Kidney (tissue), 14 donors: Measurements from ENCODE around the gene GPRC5A. TPM values are rescaled to one million over a fixed set of nuclear protein-coding genes. Genes with fewer than 3 reads are reported as not detected.

Experiments used
- DNase-seq, 5 donors: peaks; one replicate each; pipeline ENCODE4 v3.0.0-alpha.2; 2013 to 2020
- FAIRE-seq: peaks from 2 replicates; lab custom pipeline; 2012; peaks lifted over from hg19 to GRCh38; lab: Jason Lieb, UNC
- H3K27ac ChIP-seq, 2 donors: one replicate each; pipeline ENCODE4 v1.7.0; 2013; ENCODE audit warnings: low read depth in 2 of 2, low read length in 2 of 2, inconsistent platforms in 1 of 2
- H3K27me3 ChIP-seq: one replicate; pipeline ENCODE4 v1.7.1; 2013; ENCODE audit warnings: low read length, inconsistent platforms; ENCODE audit not compliant: control insufficient read depth, insufficient read depth
- H3K36me3 ChIP-seq, 3 donors: one replicate each; pipeline versions ENCODE4 v1.7.0 to v1.7.1; 2013; ENCODE audit warnings: low read length in 3 of 3, control low read depth in 1 of 3, inconsistent platforms in 1 of 3; ENCODE audit not compliant: insufficient read depth in 3 of 3, control insufficient read depth in 2 of 3
- H3K4me1 ChIP-seq, 3 donors: one replicate each; pipeline versions ENCODE4 v1.7.0 to v1.7.1; 2013; ENCODE audit warnings: low read length in 3 of 3, inconsistent platforms in 1 of 3, low read depth in 1 of 3; ENCODE audit not compliant: control insufficient read depth in 2 of 3, insufficient read depth in 2 of 3
- H3K4me3 ChIP-seq, 3 donors: one replicate each; pipeline versions ENCODE4 v1.7.0 to v1.8.1; 2013; ENCODE audit warnings: low read length in 3 of 3, control low read depth in 1 of 3, inconsistent platforms in 1 of 3
- H3K9ac ChIP-seq, 3 donors: one replicate each; pipeline versions ENCODE4 v1.7.0 to v1.7.1; 2013; ENCODE audit warnings: low read length in 3 of 3, control low read depth in 1 of 3, inconsistent platforms in 1 of 3
- H3K9me3 ChIP-seq, 3 donors: one replicate each; pipeline versions ENCODE4 v1.7.0 to v1.7.1; 2013; ENCODE audit warnings: low read length in 3 of 3, control low read depth in 1 of 3, inconsistent platforms in 1 of 3; ENCODE audit not compliant: control insufficient read depth in 2 of 3, insufficient read depth in 1 of 3
- CTCF ChIP-seq: IDR thresholded peaks from 3 replicates; pipeline ENCODE4 v1.5.1; 2012; ENCODE audit warnings: mild to moderate bottlenecking, moderate library complexity, borderline replicate concordance; ENCODE audit not compliant: insufficient read depth; ENCODE audit errors: extremely low read depth
- intact Hi-C: fragments of 100-400 bp; cut with DNase I; formaldehyde crosslinking; loops from one replicate; pipeline ENCODE4 v1.11.1; 2022
- polyA plus RNA-seq: library from polyadenylated mRNA; stranded (reverse); fragments of 350-450 nt; fragmentation: Illumina TruSeq; extraction: RNeasy Lipid Tissue Mini Kit (QIAGEN cat#74804); gene quantifications from one replicate; pipeline ENCODE4 v1.2.3, GENCODE V29; 2014; ENCODE audit warnings: low read depth, low replicate concordance; ENCODE audit not compliant: insufficient read depth
- total RNA-seq: library from RNA; stranded (reverse); fragmentation: NEBNext Ultra II Directional; extraction: Animal tissue kit (Norgen Biotek cat#: 25700); gene quantifications from one replicate; pipeline ENCODE4 v1.2.1, GENCODE V29; 2021
- donor health status: control.
- donor health status: control.
- donor health status: control.
- donor health status: control.
- donor health status: control.
- donor health status: DM: yes; HTN: yes; CAD: no.
- donor health status: Normal renal cell carcinoma (clear cell type).

GPRC5A gene
- total and polyA plus RNA-seq, 2 donors from 2014 or later, result 6.3 to 60.6 TPM

GRCh38 chr12:12916135-12916944 is 25.0 kb downstream of the GPRC5A start:
- H3K27me3 ChIP-seq, result no peaks in the 10 kb centered on the region
- peak; percentile 51 for FAIRE-seq
- no peaks in the 10 kb centered on the region for H3K36me3 ChIP-seq
- H3K9me3 ChIP-seq, result no peaks in the 10 kb centered on the region
- no peak overlapping the region for H3K9ac ChIP-seq
- H3K4me3 ChIP-seq, result peak overlapping the region in 1 of 3 donors; percentile 10
- intact Hi-C loops, result loop anchor here (5.0 to 10.0 kb wide), 2 partner anchors 68 to 296 kb away; no protein-coding TSS in a partner anchor
- peak; percentile 89 to 93 (median 92) for DNase-seq
- H3K4me1 ChIP-seq, result peaks cover 0 to 8% (median 0%) of the 10 kb centered on the region in 3 donors
- peak; percentile 99 for TF ChIP-seq CTCF
- H3K27ac ChIP-seq, result peak overlapping the region in 1 of 2 donors; percentile 15

- no peaks in the 10 kb centered on the region for H3K9me3 ChIP-seq
- H3K4me3 ChIP-seq, result no peak overlapping the region
- TF ChIP-seq CTCF, result no peak
- H3K27ac ChIP-seq, result no peak overlapping the region
- H3K9ac ChIP-seq, result no peak overlapping the region
- no peak for FAIRE-seq
- no peaks in the 10 kb centered on the region for H3K27me3 ChIP-seq
- no peaks in the 10 kb centered on the region for H3K36me3 ChIP-seq
- H3K4me1 ChIP-seq, result peaks cover 0 to 8% (median 0%) of the 10 kb centered on the region in 3 donors
- intact Hi-C loops, result loop anchor here (5.0 to 10.0 kb wide), 2 partner anchors 67 to 295 kb away; no protein-coding TSS in a partner anchor
- DNase-seq, result no peak
These were observed 26.2 kb downstream of the GPRC5A start for GRCh38 chr12:12917517-12917916.

GRCh38 chr12:12918781-12919389 is 27.5 kb downstream of the GPRC5A start:
- Histone ChIP-seq H3K27me3 (no peaks in the 10 kb centered on the region), H3K36me3 (no peaks in the 10 kb centered on the region), H3K4me3 (no peak overlapping the region), H3K4me1 (peaks cover 0 to 8% (median 0%) of the 10 kb centered on the region in 3 donors), H3K9me3 (no peaks in the 10 kb centered on the region), H3K9ac (no peak overlapping the region), H3K27ac (no peak overlapping the region)
- FAIRE-seq (no peak), DNase-seq (no peak)
- no peak for TF ChIP-seq CTCF
- intact Hi-C loops, result loop anchor here (5.0 to 10.0 kb wide), 2 partner anchors 66 to 293 kb away; no protein-coding TSS in a partner anchor
